NCI-H1694 treated with DMSO at 0.1 percent for 48 hours (cell line): ENCODE measurements around the gene ENAH.
"Not testable (repeated sequence)": the region's sequence is repeated elsewhere in the genome, so short reads cannot be mapped to it uniquely, and the experiment has no call there.

Source experiments
- DNase-seq: peaks from one replicate; lab custom pipeline; 2025; lab: John Stamatoyannopoulos, UW

Gene ENAH

GRCh38 chr1:225644666-225645065 lies 8.3 kb downstream of the ENAH start:
- no peak for DNase-seq

- no peak for DNase-seq
These were observed 10.7 kb downstream of the ENAH start for GRCh38 chr1:225642177-225642576.

GRCh38 chr1:225638853-225639252 lies 14.1 kb downstream of the ENAH start:
- no peak for DNase-seq

GRCh38 chr1:225637651-225638199 lies 15.2 kb downstream of the ENAH start:
- DNase-seq, result no peak

- not testable (repeated sequence) for DNase-seq
These were observed 15.9 kb downstream of the ENAH start for GRCh38 chr1:225636992-225637391.

GRCh38 chr1:225635649-225636048 lies 17.3 kb downstream of the ENAH start:
- no peak for DNase-seq

GRCh38 chr1:225632836-225633235 lies 20.1 kb downstream of the ENAH start:
- not testable (repeated sequence) for DNase-seq

GRCh38 chr1:225631021-225631663 lies 21.8 kb downstream of the ENAH start:
- DNase-seq, result no peak

- DNase-seq, result no peak
These were observed 23.4 kb downstream of the ENAH start for GRCh38 chr1:225629483-225629882.

GRCh38 chr1:225628794-225629193 lies 24.1 kb downstream of the ENAH start:
- not testable (repeated sequence) for DNase-seq

- DNase-seq, result no peak
These were observed 25.5 kb downstream of the ENAH start for GRCh38 chr1:225627304-225627947.

- DNase-seq, result no peak
These were observed 26.2 kb downstream of the ENAH start for GRCh38 chr1:225626698-225627097.

GRCh38 chr1:225617956-225618355 lies 35.0 kb downstream of the ENAH start:
- DNase-seq, result peak; percentile 85

GRCh38 chr1:225617479-225617878 lies 35.4 kb downstream of the ENAH start:
- DNase-seq, result no peak

- not testable (repeated sequence) for DNase-seq
These were observed 37.5 kb downstream of the ENAH start for GRCh38 chr1:225615403-225615790.

GRCh38 chr1:225613006-225613405 lies 39.9 kb downstream of the ENAH start:
- no peak for DNase-seq

- DNase-seq, result no peak
These were observed 40.6 kb downstream of the ENAH start for GRCh38 chr1:225612287-225612686.

GRCh38 chr1:225611537-225612223 lies 41.2 kb downstream of the ENAH start:
- no peak for DNase-seq

GRCh38 chr1:225610539-225610938 lies 42.4 kb downstream of the ENAH start:
- DNase-seq, result no peak

GRCh38 chr1:225608014-225608796 lies 44.7 kb downstream of the ENAH start:
- DNase-seq, result no peak

GRCh38 chr1:225607355-225607754 lies 45.6 kb downstream of the ENAH start:
- no peak for DNase-seq
